ENCODE results near the gene HEMGN. TPM values are rescaled to one million over a fixed set of nuclear protein-coding genes. Genes with fewer than 3 reads are reported as not detected.

Gene HEMGN
- total and polyA plus RNA-seq, 2 of the 13 experiments (the other 11 are each of a cell fraction or from before 2014, with no cell fraction given): not detected

- TF ChIP-seq, protein P1, sequence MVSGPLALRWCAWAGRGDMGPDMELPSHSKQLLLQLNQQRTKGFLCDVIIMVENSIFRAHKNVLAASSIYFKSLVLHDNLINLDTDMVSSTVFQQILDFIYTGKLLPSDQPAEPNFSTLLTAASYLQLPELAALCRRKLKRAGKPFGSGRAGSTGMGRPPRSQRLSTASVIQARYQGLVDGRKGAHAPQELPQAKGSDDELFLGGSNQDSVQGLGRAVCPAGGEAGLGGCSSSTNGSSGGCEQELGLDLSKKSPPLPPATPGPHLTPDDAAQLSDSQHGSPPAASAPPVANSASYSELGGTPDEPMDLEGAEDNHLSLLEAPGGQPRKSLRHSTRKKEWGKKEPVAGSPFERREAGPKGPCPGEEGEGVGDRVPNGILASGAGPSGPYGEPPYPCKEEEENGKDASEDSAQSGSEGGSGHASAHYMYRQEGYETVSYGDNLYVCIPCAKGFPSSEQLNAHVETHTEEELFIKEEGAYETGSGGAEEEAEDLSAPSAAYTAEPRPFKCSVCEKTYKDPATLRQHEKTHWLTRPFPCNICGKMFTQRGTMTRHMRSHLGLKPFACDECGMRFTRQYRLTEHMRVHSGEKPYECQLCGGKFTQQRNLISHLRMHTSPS (CRISPR knock-in tag; IDR thresholded peaks at IDR 0.05; ENCODE audit: low read depth): 0 out of 2 replicates have a peak, but pooled peaks have one; percentile 26
- TF ChIP-seq ZNF878 (CRISPR knock-in tag; IDR thresholded peaks at IDR 0.05) (peak; percentile 15; the same call in 1 of the 2 replicates), FOXM1 (CRISPR knock-in tag; IDR thresholded peaks at IDR 0.05) (no peak; the same call in 1 of the 2 replicates), KLF15 (CRISPR knock-in tag; IDR thresholded peaks at IDR 0.05; ENCODE audit: borderline replicate concordance) (no peak; the same call in 1 of the 2 replicates), PRMT3 (CRISPR knock-in tag; IDR thresholded peaks at IDR 0.05; ENCODE audit: borderline replicate concordance, low read depth) (peak; percentile 72; the same call in 1 of the 2 replicates), ZNF577 (CRISPR knock-in tag; IDR thresholded peaks at IDR 0.05; ENCODE audit: borderline replicate concordance, low read depth) (no peak), TEAD2 (CRISPR knock-in tag; IDR thresholded peaks at IDR 0.05) (0 out of 2 replicates have a peak, but pooled peaks have one; percentile 64), ZSCAN31 (CRISPR knock-in tag; IDR thresholded peaks at IDR 0.05; ENCODE audit: low read depth) (peak; percentile 92), E2F1 (CRISPR knock-in tag; IDR thresholded peaks at IDR 0.05) (peak; percentile 69; the same call in 1 of the 2 replicates), ZNF784 (CRISPR knock-in tag; IDR thresholded peaks at IDR 0.05; ENCODE audit: borderline replicate concordance) (peak; percentile 71), ZBTB42 (CRISPR knock-in tag; IDR thresholded peaks at IDR 0.05) (no peak), STAT5B (CRISPR knock-in tag; IDR thresholded peaks at IDR 0.05) (no peak; the same call in 1 of the 2 replicates), ZNF713 (CRISPR knock-in tag; IDR thresholded peaks at IDR 0.05) (no peak), SIX4 (CRISPR knock-in tag; IDR thresholded peaks at IDR 0.05) (peak; percentile 50; the same call in 1 of the 2 replicates), PRDM10 (CRISPR knock-in tag; IDR thresholded peaks at IDR 0.05; ENCODE audit: low read depth) (0 out of 2 replicates have a peak, but pooled peaks have one; percentile 20), ZNF879 (CRISPR knock-in tag; IDR thresholded peaks at IDR 0.05) (peak; percentile 68; the same call in 1 of the 2 replicates), BCL6 (CRISPR knock-in tag; IDR thresholded peaks at IDR 0.05) (peak; percentile 68; the same call in 1 of the 2 replicates)
- TF ChIP-seq, protein P2, sequence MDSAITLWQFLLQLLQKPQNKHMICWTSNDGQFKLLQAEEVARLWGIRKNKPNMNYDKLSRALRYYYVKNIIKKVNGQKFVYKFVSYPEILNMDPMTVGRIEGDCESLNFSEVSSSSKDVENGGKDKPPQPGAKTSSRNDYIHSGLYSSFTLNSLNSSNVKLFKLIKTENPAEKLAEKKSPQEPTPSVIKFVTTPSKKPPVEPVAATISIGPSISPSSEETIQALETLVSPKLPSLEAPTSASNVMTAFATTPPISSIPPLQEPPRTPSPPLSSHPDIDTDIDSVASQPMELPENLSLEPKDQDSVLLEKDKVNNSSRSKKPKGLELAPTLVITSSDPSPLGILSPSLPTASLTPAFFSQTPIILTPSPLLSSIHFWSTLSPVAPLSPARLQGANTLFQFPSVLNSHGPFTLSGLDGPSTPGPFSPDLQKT (CRISPR knock-in tag; IDR thresholded peaks at IDR 0.05; ENCODE audit: borderline replicate concordance): no peak
These were observed 15.8 kb downstream of the HEMGN start, which contains the start of gene TRMO (continued) for GRCh38 chr9:97921959-97922724.
